Measurements from ENCODE around the gene UBE2L5. TPM values are rescaled to one million over a fixed set of nuclear protein-coding genes. Genes with fewer than 3 reads are reported as not detected.

UBE2L5 gene
- total RNA-seq, 2 donors from 2014 or later: not detected

Other genes with a start within 250 kb of the UBE2L5 start
- 10 to 100 TPM; 17.9 to 25.5 TPM for gene KATNAL1, start 114.9 kb upstream of the UBE2L5 start, total RNA-seq
- gene HMGB1, start 43.4 kb downstream of the UBE2L5 start, total RNA-seq: 100 to 1,000 TPM; 418 to 596 TPM
- gene USPL1, start 195.4 kb downstream of the UBE2L5 start, total RNA-seq: 10 to 100 TPM; 17.8 to 18.2 TPM

Data from activated T-cell treated with anti-CD3 and anti-CD28 coated beads, Interleukin-2, amount 50 U/mL, for 72 hours (primary cell).